Ovary (tissue), 3 donors: ENCODE data around the gene UNC45B.

Experiments used
- POLR2A ChIP-seq: fragments of 450-650 bp; IDR thresholded peaks from one replicate; pipeline ENCODE4 v1.6.1; 2017; ENCODE audit warnings: antibody characterized with exemption, mild to moderate bottlenecking, moderate library complexity
- TF ChIP-seq, protein P1 (sequence below), 3 donors: fragments of 450-650 bp in 2 of 3; fragments of 200-600 bp in 1 of 3; IDR thresholded peaks; one replicate each; pipeline versions ENCODE4 v1.5.1 to v1.8.0; 2016 to 2022; ENCODE audit warnings: antibody characterized with exemption in 3 of 3, mild to moderate bottlenecking in 1 of 3
- donor health status: DM: no; HTN: no; CAD: no.

DNA sequence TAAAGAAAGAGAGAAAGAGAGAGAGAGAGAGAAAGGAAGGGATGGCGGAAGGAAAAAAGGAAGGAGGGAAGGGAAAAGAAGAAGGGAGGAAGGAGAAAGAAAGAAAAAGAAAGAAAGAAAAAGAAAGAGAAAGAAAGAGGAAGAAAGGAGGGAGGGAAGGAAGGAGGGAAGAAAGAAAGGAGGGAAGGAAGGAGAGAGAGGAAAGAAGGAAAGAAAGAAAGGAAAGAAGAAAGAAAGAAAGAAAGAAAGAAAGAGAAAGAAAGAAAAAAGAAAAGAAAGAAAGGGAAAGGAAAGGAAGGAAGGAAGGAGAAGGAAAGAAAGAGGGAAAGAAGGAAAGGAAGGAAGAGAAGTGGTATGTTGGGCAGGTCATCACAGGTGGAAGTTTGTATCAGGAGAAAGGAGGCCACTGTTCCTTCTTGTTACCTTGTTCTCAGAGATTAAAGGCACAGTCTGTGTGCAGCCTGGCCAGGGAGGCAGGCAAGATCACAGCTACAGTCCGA is 27.3 kb downstream of the UNC45B start:
- no peak for TF ChIP-seq POLR2A
- TF ChIP-seq, protein P1, sequence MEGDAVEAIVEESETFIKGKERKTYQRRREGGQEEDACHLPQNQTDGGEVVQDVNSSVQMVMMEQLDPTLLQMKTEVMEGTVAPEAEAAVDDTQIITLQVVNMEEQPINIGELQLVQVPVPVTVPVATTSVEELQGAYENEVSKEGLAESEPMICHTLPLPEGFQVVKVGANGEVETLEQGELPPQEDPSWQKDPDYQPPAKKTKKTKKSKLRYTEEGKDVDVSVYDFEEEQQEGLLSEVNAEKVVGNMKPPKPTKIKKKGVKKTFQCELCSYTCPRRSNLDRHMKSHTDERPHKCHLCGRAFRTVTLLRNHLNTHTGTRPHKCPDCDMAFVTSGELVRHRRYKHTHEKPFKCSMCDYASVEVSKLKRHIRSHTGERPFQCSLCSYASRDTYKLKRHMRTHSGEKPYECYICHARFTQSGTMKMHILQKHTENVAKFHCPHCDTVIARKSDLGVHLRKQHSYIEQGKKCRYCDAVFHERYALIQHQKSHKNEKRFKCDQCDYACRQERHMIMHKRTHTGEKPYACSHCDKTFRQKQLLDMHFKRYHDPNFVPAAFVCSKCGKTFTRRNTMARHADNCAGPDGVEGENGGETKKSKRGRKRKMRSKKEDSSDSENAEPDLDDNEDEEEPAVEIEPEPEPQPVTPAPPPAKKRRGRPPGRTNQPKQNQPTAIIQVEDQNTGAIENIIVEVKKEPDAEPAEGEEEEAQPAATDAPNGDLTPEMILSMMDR (IDR thresholded peaks at IDR 0.05) = no peak
